ENCODE data around the gene CNGA3.

DNA sequence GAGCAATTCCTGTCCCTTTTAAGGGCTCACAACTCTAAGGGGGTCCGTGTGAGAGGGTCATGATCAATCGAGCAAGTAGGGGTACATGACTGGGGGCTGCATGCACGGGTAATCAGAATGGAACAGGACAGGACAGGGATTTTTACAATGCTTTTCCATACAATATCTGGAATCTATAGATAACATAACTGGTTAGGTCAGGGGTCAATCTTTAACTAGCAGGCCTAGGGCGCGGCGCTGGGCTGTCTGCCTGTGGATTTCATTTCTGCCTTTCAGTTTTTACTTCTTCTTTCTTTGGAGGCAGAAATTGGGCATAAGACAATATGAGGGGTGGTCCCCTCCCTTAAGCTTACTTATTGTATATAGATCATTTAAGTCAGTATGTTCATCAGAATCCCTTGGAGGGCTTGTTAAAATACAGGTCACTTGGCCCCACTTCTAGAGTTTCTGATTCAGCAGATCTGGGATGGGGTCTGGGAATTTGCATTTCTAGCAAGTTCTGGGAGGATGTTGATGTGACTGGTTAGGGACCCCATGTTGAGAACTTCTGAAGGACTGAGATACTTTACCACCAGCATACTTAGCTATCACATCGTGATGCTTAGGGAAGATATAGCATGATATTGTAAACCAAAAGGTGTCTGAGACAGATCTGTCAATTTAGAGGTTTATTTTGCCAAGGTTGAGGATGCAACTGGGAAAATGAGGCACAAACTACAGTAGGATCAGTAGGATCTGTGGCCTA is 95.6 kb downstream of the CNGA3 start:
- TF ChIP-seq PRDM15 (CRISPR knock-in tag; IDR thresholded peaks at IDR 0.05) (no peak), ZSCAN29 (IDR thresholded peaks at IDR 0.05) (no peak), GABPA (IDR thresholded peaks at IDR 0.05; ENCODE audit: low read depth) (no peak), SMC3 (IDR thresholded peaks at IDR 0.05; ENCODE audit: borderline replicate concordance, low read length) (no peak), ZNF217 (IDR thresholded peaks at IDR 0.05) (no peak), NFYB (IDR thresholded peaks at IDR 0.05; ENCODE audit: insufficient read depth, low read depth, low read length) (no peak), TCF7 (IDR thresholded peaks at IDR 0.05; ENCODE audit: borderline replicate concordance) (no peak)
